SU-DHL-6 (cell line): ENCODE results near the gene NINJ2.

Source experiments
- H2AFZ ChIP-seq: fragments of 200-600 bp; sonication (generic); 2 replicates; pipeline ENCODE4 v1.6.1; 2014; ENCODE audit warnings: low read depth, mild to moderate bottlenecking, moderate library complexity, mixed read lengths, antibody characterized with exemption, low read length; ENCODE audit not compliant: severe bottlenecking
- H3F3A ChIP-seq: fragments of 200-600 bp; shearing (Covaris generic); 2 replicates; pipeline ENCODE4 v1.6.0; 2016; ENCODE audit warnings: antibody characterized with exemption, mild to moderate bottlenecking; ENCODE audit not compliant: insufficient read depth
- H3K27ac ChIP-seq: fragments of 200-600 bp; sonication (generic); 2 replicates; pipeline ENCODE4 v1.5.1; 2016; ENCODE audit warnings: low read depth, mild to moderate bottlenecking, low read length, moderate library complexity, mixed read lengths
- H3K27me3 ChIP-seq: fragments of 200-600 bp; sonication (generic), shearing (Covaris generic); 2 replicates; pipeline ENCODE4 v1.6.0; 2014; ENCODE audit warnings: mild to moderate bottlenecking, low read length
- H3K36me3 ChIP-seq: fragments of 200-600 bp; sonication (generic); 2 replicates; pipeline ENCODE4 v1.6.1; 2014; ENCODE audit warnings: mild to moderate bottlenecking, low read length, mixed read lengths
- H3K4me2 ChIP-seq: fragments of 300-600, 200-600 bp; shearing (Covaris generic), sonication (generic); 2 replicates; pipeline ENCODE4 v1.6.0; 2014; ENCODE audit warnings: low read length, low read depth, mild to moderate bottlenecking; ENCODE audit not compliant: poor library complexity, severe bottlenecking
- H3K4me3 ChIP-seq: fragments of 200-600 bp; sonication (generic); 2 replicates; pipeline ENCODE4 v1.5.1; 2014; ENCODE audit warnings: antibody characterized with exemption, low read length, mild to moderate bottlenecking, mixed read lengths; ENCODE audit not compliant: insufficient read depth, poor library complexity, severe bottlenecking
- H3K79me2 ChIP-seq: fragments of 200-600 bp; sonication (generic); 2 replicates; pipeline ENCODE4 v1.6.1; 2014; ENCODE audit warnings: mild to moderate bottlenecking, low read length, moderate library complexity; ENCODE audit not compliant: insufficient read depth
- H3K9ac ChIP-seq: fragments of 200-600 bp; sonication (generic); 2 replicates; pipeline ENCODE4 v1.7.0; 2014; ENCODE audit warnings: mild to moderate bottlenecking, low read length
- H3K9me2 ChIP-seq: fragments of 200-600 bp; sonication (generic); replicated peaks from 2 replicates; pipeline ENCODE4 v1.6.1; 2014; ENCODE audit warnings: low read length; ENCODE audit not compliant: insufficient read depth
- H3K9me3 ChIP-seq: fragments of 200-600 bp; sonication (generic); 2 replicates; pipeline ENCODE4 v1.6.1; 2014; ENCODE audit warnings: low read length, mixed read lengths; ENCODE audit not compliant: insufficient read depth
- H4K20me1 ChIP-seq: fragments of 200-600 bp; sonication (generic); 2 replicates; pipeline ENCODE4 v1.6.1; 2014; ENCODE audit warnings: low read depth, mild to moderate bottlenecking, antibody characterized with exemption, low read length, moderate library complexity, mixed read lengths
- EZH2phosphoT487 ChIP-seq: fragments of 200-600 bp; sonication (generic), shearing (Covaris generic); conservative IDR thresholded peaks from 2 replicates; pipeline ENCODE4 v1.6.1; 2018; ENCODE audit warnings: mild to moderate bottlenecking, antibody characterized with exemption, low read length, moderate library complexity, mixed read lengths
- TF ChIP-seq, protein P1 (sequence below): fragments of 200-600 bp; sonication (generic); IDR thresholded peaks from one replicate; pipeline ENCODE4 v1.5.1; 2017; ENCODE audit warnings: antibody characterized with exemption, mild to moderate bottlenecking, low read length, moderate library complexity; ENCODE audit not compliant: insufficient read depth, poor library complexity, severe bottlenecking

Gene NINJ2

DNA sequence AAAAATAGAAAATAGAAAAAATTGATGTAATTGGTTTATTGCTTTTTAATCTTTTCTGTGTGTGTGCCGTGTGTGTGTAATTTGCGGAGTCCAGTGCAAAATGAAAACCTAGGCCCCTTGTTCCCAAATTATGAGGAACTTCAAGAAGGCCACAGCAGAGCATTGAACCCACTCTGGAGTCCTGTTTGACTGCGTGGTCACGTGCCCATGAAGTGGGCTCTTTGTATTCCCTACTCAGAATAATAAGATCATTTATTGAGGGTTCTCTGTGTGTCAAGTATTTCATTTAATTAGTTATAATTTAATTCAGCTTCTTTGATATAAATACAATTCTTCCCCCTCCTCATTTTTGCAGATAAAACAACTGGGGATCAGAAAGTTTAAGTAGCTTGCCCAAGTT lies 12.3 kb upstream of the NINJ2 start:
- no peaks in the 10 kb centered on the region for H3K36me3 ChIP-seq
- H3K4me3 ChIP-seq: no peak overlapping the region
- no peaks in the 10 kb centered on the region for H3K9me3 ChIP-seq
- H3F3A ChIP-seq: no peaks in the 10 kb centered on the region
- no peak overlapping the region for H3K4me2 ChIP-seq
- no peak overlapping the region for H3K9ac ChIP-seq
- H3K27me3 ChIP-seq: no peaks in the 10 kb centered on the region
- TF ChIP-seq, protein P1, sequence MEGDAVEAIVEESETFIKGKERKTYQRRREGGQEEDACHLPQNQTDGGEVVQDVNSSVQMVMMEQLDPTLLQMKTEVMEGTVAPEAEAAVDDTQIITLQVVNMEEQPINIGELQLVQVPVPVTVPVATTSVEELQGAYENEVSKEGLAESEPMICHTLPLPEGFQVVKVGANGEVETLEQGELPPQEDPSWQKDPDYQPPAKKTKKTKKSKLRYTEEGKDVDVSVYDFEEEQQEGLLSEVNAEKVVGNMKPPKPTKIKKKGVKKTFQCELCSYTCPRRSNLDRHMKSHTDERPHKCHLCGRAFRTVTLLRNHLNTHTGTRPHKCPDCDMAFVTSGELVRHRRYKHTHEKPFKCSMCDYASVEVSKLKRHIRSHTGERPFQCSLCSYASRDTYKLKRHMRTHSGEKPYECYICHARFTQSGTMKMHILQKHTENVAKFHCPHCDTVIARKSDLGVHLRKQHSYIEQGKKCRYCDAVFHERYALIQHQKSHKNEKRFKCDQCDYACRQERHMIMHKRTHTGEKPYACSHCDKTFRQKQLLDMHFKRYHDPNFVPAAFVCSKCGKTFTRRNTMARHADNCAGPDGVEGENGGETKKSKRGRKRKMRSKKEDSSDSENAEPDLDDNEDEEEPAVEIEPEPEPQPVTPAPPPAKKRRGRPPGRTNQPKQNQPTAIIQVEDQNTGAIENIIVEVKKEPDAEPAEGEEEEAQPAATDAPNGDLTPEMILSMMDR: no peak
- TF ChIP-seq EZH2phosphoT487: no peak
- no peaks in the 10 kb centered on the region for H3K79me2 ChIP-seq
- no peak overlapping the region for H2AFZ ChIP-seq
- H4K20me1 ChIP-seq: no peaks in the 10 kb centered on the region
- H3K9me2 ChIP-seq: no peaks in the 10 kb centered on the region
- no peak overlapping the region for H3K27ac ChIP-seq

DNA sequence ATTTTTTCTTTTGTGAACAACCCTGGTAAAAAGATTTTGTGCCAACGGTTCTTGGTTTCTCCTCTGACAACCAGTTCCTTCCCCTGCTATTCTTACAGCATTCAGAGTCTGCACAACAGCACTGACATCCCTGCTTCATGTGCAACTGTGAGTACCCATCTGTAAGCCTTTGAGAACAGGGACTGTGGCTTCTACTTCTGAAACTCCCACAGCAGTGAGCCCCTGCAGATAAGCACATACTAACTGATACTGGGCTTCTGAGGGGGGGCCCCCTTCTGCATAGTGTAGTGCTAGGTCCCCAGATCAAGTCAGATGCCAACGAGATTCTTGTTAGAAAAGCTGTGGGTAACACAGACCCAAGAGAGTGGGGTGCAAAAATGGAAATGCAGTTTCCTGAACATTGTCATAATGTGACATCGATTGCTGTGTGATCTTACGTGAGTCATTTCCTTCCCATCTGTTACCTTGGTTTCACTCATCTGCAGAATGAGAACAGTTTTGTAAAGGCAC lies 11.1 kb upstream of the NINJ2 start:
- Histone ChIP-seq H3K9me2 (no peaks in the 10 kb centered on the region), H3K79me2 (no peaks in the 10 kb centered on the region), H3K27ac (peak overlapping the region; percentile 56), H3K9me3 (no peaks in the 10 kb centered on the region), H3K4me3 (no peak overlapping the region), H3K4me2 (peak overlapping the region; percentile 30), H3F3A (no peaks in the 10 kb centered on the region), H3K36me3 (no peaks in the 10 kb centered on the region), H3K9ac (peak overlapping the region; percentile 19; the same call in 1 of the 2 replicates), H4K20me1 (no peaks in the 10 kb centered on the region), H3K27me3 (no peaks in the 10 kb centered on the region), H2AFZ (peak overlapping the region; percentile 25)
- no peak for TF ChIP-seq EZH2phosphoT487
- TF ChIP-seq, protein P1: no peak

DNA sequence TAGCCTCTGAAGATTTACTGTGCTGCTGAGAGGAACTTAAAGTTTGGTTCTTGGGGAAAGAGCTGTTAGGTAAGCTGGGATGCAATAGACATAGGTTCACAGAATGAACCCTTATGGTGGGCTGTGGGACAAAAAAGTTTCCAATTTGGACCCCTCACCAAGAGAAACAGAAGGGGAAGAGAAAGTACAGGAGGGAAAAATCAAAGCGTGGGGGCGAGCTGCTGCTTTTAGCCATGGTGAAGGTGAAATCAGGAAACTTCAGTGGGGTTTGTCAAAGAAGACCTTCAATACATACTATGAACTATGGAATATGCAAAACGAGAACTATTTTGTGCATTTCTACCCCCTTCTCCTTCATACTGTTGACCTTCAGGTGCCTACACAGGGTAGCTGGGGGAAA lies 10.6 kb upstream of the NINJ2 start:
- H4K20me1 ChIP-seq: no peaks in the 10 kb centered on the region
- H3K9me3 ChIP-seq: no peaks in the 10 kb centered on the region
- H2AFZ ChIP-seq: peak overlapping the region; percentile 25
- H3K27me3 ChIP-seq: no peaks in the 10 kb centered on the region
- no peaks in the 10 kb centered on the region for H3K9me2 ChIP-seq
- H3K9ac ChIP-seq: peak overlapping the region; percentile 19; the same call in 1 of the 2 replicates
- peak overlapping the region; percentile 56 for H3K27ac ChIP-seq
- TF ChIP-seq EZH2phosphoT487: no peak
- TF ChIP-seq, protein P1: no peak
- no peak overlapping the region for H3K4me3 ChIP-seq
- no peaks in the 10 kb centered on the region for H3F3A ChIP-seq
- no peaks in the 10 kb centered on the region for H3K36me3 ChIP-seq
- peak overlapping the region; percentile 30 for H3K4me2 ChIP-seq
- H3K79me2 ChIP-seq: no peaks in the 10 kb centered on the region
